ENCODE measurements around the gene MORN1. TPM values are rescaled to one million over a fixed set of nuclear protein-coding genes. Genes with fewer than 3 reads are reported as not detected.

Gene MORN1
- total and polyA plus RNA-seq, 2 donors (not counting 3 experiments of a cell fraction or from before 2014, with no cell fraction given): 4.3 to 6.4 TPM

- Histone ChIP-seq H3K4me3 (replicated peaks in 1 of 3; ENCODE audit: insufficient read depth in 1 of 3, low read depth in 1 of 3, low read length in 3 of 3) (no peak overlapping the region), H3K79me2 (ENCODE audit: control insufficient read depth, insufficient read depth, low read length) (no peaks in the 10 kb centered on the region), H3K4me1 (ENCODE audit: control insufficient read depth, extremely low read depth, insufficient read depth, low read length) (peaks cover under 1% of the 10 kb centered on the region), H3K9me3 (replicated peaks; ENCODE audit: control insufficient read depth, insufficient read depth, low read length) (no peaks in the 10 kb centered on the region), H3K9ac (replicated peaks; ENCODE audit: extremely low read depth, insufficient read depth, low read length) (no peak overlapping the region), H3K27me3 (ENCODE audit: control insufficient read depth in 2 of 2, insufficient read depth in 2 of 2, low read length in 2 of 2) (peaks cover 6 to 7% of the 10 kb centered on the region in 2 experiments), H4K20me1 (replicated peaks; ENCODE audit: control insufficient read depth, extremely low read depth, insufficient read depth, low read length) (no peaks in the 10 kb centered on the region), H3K9me1 (replicated peaks; ENCODE audit: control insufficient read depth, extremely low read depth, insufficient read depth, low read length) (no peaks in the 10 kb centered on the region), H3K27ac (ENCODE audit: insufficient read depth, low read depth, low read length) (no peak overlapping the region), H3K4me2 (ENCODE audit: insufficient read depth, low read length) (no peak overlapping the region), H3K36me3 (ENCODE audit: control insufficient read depth in 2 of 2, extremely low read depth in 1 of 2, insufficient read depth in 2 of 2, low read length in 2 of 2) (no peaks in the 10 kb centered on the region), H2AFZ (ENCODE audit: low read depth, low read length) (no peak overlapping the region)
- intact Hi-C loops (cut with micrococcal nuclease): no loop called here
- dilution Hi-C loops (cut with MboI; ENCODE audit: extremely low pct_ligation_motif_present, low sequenced_read_pairs): no loop called here
- DNase-seq (ENCODE audit: low read depth, low spot score) (no peak), FAIRE-seq (no peak)
- ChIA-PET POLR2A (no interaction called here), CTCF (no interaction called here)
- BruUV-seq (replicated peaks): no TSS peak
- TF ChIP-seq FOS (IDR thresholded peaks at IDR 0.05; ENCODE audit: borderline replicate concordance, insufficient read depth, low read length) (no peak), GATA2 (IDR thresholded peaks at IDR 0.05; ENCODE audit: insufficient read depth, insufficient read length, low read depth, low read length) (no peak), JUN (IDR thresholded peaks at IDR 0.05; ENCODE audit: borderline replicate concordance, insufficient read depth, insufficient read length, low read depth) (no peak), POLR2AphosphoS5 (IDR thresholded peaks at IDR 0.05; ENCODE audit: insufficient read depth, low read depth, low read length) (no peak), POLR2A (IDR thresholded peaks at IDR 0.05; ENCODE audit: low read depth, low read length) (no peak), MAX (IDR thresholded peaks at IDR 0.05; ENCODE audit: insufficient read depth, insufficient read length) (no peak), MYC (IDR thresholded peaks at IDR 0.05; ENCODE audit: low read depth, low read length) (no peak), CTCF (IDR thresholded peaks at IDR 0.05; ENCODE audit: extremely low read depth in 1 of 2, insufficient read depth in 1 of 2, low read depth in 1 of 2, low read length in 2 of 2) (no peak), EZH2 (IDR thresholded peaks at IDR 0.05; ENCODE audit: borderline replicate concordance, low read depth, low read length, severe bottlenecking) (no peak)
These were observed 46.7 kb upstream of the MORN1 start for GRCh38 chr1:2438038-2438437.
